Lung (tissue), 12 donors: ENCODE data around the gene HAPSTR1. TPM values are rescaled to one million over a fixed set of nuclear protein-coding genes. Genes with fewer than 3 reads are reported as not detected.

Source experiments
- ATAC-seq: fragments of 200-7000 bp; cut with Tn5 transposase; one replicate; pipeline ENCODE4 v1.9.1; 2020; ENCODE audit warnings: moderate number of reproducible peaks; ENCODE audit not compliant: insufficient read depth, low FRiP score
- DNase-seq, 3 donors: peaks; one replicate each; pipeline ENCODE4 v3.0.0-alpha.2; 2013 to 2017
- H3K27ac ChIP-seq, 2 donors: one replicate each; pipeline ENCODE4 v1.5.1; 2013; ENCODE audit warnings: mild to moderate bottlenecking in 2 of 2, moderate library complexity in 2 of 2, control low read depth in 1 of 2, inconsistent platforms in 1 of 2, low read depth in 1 of 2, low read length in 1 of 2
- H3K27me3 ChIP-seq, 3 donors: one replicate each; pipeline ENCODE4 v1.5.1; 2013; ENCODE audit warnings: low read length in 2 of 3; ENCODE audit not compliant: control insufficient read depth in 3 of 3, insufficient read depth in 3 of 3
- H3K36me3 ChIP-seq, 4 donors: one replicate each; pipeline ENCODE4 v1.5.1; 2013; ENCODE audit warnings: low read length in 4 of 4, mild to moderate bottlenecking in 1 of 4, moderate library complexity in 1 of 4; ENCODE audit not compliant: control insufficient read depth in 4 of 4, insufficient read depth in 4 of 4
- H3K4me1 ChIP-seq, 5 donors: one replicate each; pipeline ENCODE4 v1.5.1; 2013; ENCODE audit warnings: low read length in 5 of 5, mild to moderate bottlenecking in 2 of 5, moderate library complexity in 1 of 5; ENCODE audit not compliant: control insufficient read depth in 5 of 5, insufficient read depth in 5 of 5
- H3K4me3 ChIP-seq: one replicate; pipeline ENCODE4 v1.5.1; 2013; ENCODE audit warnings: mild to moderate bottlenecking, control low read depth, moderate library complexity
- H3K9ac ChIP-seq, 2 donors: one replicate each; pipeline ENCODE4 v1.5.1; 2013; ENCODE audit warnings: low read length in 2 of 2, control low read depth in 1 of 2; ENCODE audit not compliant: insufficient read depth in 1 of 2
- H3K9me3 ChIP-seq, 4 donors: one replicate each; pipeline ENCODE4 v1.5.1; 2013; ENCODE audit warnings: low read length in 3 of 4, mild to moderate bottlenecking in 1 of 4, moderate library complexity in 1 of 4; ENCODE audit not compliant: control insufficient read depth in 4 of 4, insufficient read depth in 3 of 4
- WGBS, 2 donors: extraction: QIAGEN DNeasy Blood & Tissue Kit; methylation state at CpG; one replicate each; pipeline ENCODE4 v1.1.7; 2013; 5-methylcytosine and 5-hydroxymethylcytosine counted together
- polyA plus RNA-seq, 2 donors: library from polyadenylated mRNA; stranded (reverse); fragments of 200-250 nt; gene quantifications; one replicate each; pipeline ENCODE4 v1.2.1, GENCODE V29; 2013
- total RNA-seq, 2 donors: library from RNA; depleted of rRNA in 1 of 2; stranded (reverse); fragments of >200 nt in 1 of 2; gene quantifications; one replicate each; pipeline ENCODE4 v1.2.1, GENCODE V29; 2014 to 2021
- TF ChIP-seq, protein P1 (sequence below): IDR thresholded peaks from 2 replicates; pipeline ENCODE4 v1.5.1; 2012; ENCODE audit warnings: mild to moderate bottlenecking; ENCODE audit errors: control extremely low read depth, extremely low read depth
- donor health status: control.
- donor health status: control.
- donor health status: Bipolar disorder and iron deficiency.
- donor health status: healthy.
- donor health status: DM: yes; HTN: yes; CAD: no.

The HAPSTR1 gene
- total and polyA plus RNA-seq, 4 donors = 10.1 to 81.7 (median 40.6) TPM

DNA sequence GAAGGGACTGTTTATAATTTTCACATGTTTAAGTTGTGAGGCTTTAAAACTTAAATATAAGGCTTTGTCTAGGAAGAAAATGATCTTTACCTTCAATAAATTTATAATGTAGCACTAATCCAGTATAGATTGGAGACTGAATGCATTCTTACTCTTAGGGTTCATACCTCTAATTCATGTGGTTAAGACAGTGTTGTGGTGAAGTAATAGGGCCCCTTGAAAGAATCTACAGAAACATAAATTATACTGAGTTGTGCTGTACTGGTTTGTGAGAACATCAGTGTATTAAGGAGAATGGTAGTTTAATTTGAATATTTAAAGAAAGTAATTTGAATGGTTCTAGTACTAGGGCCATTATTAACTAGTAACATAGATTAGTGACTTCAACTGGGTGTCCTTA lies 13.7 kb downstream of the HAPSTR1 start:
- H3K4me3 ChIP-seq = no peak overlapping the region
- peaks cover 24 to 49% (median 31%) of the 10 kb centered on the region in 4 donors for H3K36me3 ChIP-seq
- H3K9me3 ChIP-seq = no peaks in the 10 kb centered on the region
- TF ChIP-seq, protein P1, sequence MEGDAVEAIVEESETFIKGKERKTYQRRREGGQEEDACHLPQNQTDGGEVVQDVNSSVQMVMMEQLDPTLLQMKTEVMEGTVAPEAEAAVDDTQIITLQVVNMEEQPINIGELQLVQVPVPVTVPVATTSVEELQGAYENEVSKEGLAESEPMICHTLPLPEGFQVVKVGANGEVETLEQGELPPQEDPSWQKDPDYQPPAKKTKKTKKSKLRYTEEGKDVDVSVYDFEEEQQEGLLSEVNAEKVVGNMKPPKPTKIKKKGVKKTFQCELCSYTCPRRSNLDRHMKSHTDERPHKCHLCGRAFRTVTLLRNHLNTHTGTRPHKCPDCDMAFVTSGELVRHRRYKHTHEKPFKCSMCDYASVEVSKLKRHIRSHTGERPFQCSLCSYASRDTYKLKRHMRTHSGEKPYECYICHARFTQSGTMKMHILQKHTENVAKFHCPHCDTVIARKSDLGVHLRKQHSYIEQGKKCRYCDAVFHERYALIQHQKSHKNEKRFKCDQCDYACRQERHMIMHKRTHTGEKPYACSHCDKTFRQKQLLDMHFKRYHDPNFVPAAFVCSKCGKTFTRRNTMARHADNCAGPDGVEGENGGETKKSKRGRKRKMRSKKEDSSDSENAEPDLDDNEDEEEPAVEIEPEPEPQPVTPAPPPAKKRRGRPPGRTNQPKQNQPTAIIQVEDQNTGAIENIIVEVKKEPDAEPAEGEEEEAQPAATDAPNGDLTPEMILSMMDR = no peak
- H3K27ac ChIP-seq = no peak overlapping the region
- H3K27me3 ChIP-seq = no peaks in the 10 kb centered on the region
- H3K4me1 ChIP-seq = peaks cover 0 to 68% (median 9%) of the 10 kb centered on the region in 5 donors
- no peak overlapping the region for H3K9ac ChIP-seq
- ATAC-seq (no peak), DNase-seq (no peak)

DNA sequence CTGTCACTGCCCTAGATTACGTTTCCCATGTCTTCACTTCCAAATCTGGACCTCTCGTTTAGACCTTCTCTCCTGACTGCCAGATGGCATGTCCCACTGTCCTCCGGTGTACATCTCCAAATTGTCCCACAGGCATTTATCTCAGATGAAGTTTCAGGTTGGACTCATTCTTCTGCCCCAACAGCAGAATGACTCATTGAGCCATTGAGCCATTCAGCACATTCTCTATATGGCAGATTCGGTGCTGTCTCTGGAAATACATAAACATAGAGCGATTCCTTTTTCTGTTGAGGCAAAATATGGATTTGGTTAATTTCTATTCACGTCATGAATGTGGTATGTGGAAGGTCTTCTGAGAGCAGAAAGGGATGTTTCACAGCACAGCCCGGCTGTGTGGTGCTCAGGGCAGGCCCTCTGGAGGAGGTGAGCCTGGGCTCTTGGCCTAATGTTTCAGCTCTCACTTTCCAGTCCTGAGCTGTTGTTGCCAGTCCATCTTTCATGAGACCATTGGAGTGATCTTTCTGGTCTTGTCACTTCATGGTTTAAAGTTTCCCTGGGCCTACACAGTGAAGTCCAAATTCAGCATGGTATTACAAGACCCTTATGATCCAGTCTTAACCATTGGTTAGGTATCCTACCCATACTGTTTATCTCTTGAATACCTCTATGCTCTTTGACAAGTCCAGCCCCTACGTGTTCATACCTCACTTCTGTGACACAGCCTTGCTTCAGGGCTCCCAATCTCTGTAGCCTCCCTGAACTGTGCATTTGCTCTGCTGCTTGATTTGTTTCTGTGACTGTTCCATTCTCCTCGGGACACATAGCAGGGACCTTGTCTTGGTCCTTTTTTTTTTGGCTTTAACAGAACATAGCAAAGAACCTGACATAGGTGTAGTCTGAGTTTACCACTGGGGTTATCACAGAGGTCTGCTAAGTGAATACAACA lies 15.9 kb downstream of the HAPSTR1 start:
- H3K9ac ChIP-seq = no peak overlapping the region
- ATAC-seq = no peak

DNA sequence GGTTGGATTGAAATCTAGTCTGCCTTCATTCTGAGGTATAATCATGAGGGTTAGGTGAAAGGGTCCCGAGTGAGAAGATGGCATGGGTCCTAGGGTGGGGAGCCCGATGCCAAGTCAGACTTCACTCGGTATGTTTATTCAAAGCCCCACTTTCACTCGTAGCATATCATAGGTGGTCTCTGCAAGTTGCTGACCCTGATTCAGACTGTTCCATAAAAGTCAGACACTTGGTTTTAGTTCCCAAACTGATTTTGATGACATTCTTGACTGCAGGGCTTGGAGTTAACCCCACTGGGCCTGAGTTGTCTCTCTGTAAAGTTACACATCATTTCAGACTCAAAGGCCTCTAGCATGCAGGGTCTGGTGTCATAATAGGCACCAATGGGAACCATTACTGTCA lies 17.8 kb downstream of the HAPSTR1 start:
- H3K4me3 ChIP-seq = no peak overlapping the region
- no peak for ATAC-seq
- DNase-seq = no peak
- no peak overlapping the region for H3K9ac ChIP-seq
- H3K4me1 ChIP-seq = peaks cover 5 to 62% (median 22%) of the 10 kb centered on the region in 5 donors
- no peaks in the 10 kb centered on the region for H3K9me3 ChIP-seq
- H3K36me3 ChIP-seq = peaks cover 16 to 30% (median 21%) of the 10 kb centered on the region in 4 donors
- H3K27me3 ChIP-seq = no peaks in the 10 kb centered on the region
- 76 to 87% methylated on average over 4 of the region's 4 CpGs for WGBS, 2 donors
- TF ChIP-seq, protein P1 = no peak
- H3K27ac ChIP-seq = peak overlapping the region in 1 of 2 donors; percentile 21

More for the DNA sequence above, 15.9 kb downstream of the HAPSTR1 start:
- H3K9me3 ChIP-seq = no peaks in the 10 kb centered on the region
- H3K27ac ChIP-seq = peak overlapping the region in 1 of 2 donors; percentile 4
- no peak for DNase-seq
- peaks cover 4 to 65% (median 16%) of the 10 kb centered on the region in 5 donors for H3K4me1 ChIP-seq
- 85 to 88% methylated on average over 9 of the region's 9 CpGs for WGBS, 2 donors
- TF ChIP-seq, protein P1 = no peak
- no peaks in the 10 kb centered on the region for H3K27me3 ChIP-seq
- H3K36me3 ChIP-seq = peaks cover 24 to 45% (median 30%) of the 10 kb centered on the region in 4 donors
- no peak overlapping the region for H3K4me3 ChIP-seq
